ENCODE data around the gene P3H4. TPM values are rescaled to one million over a fixed set of nuclear protein-coding genes. Genes with fewer than 3 reads are reported as not detected.
A peak's percentile ranks its signal among the peaks of the same experiment; 100 is the strongest.
"Not testable (repeated sequence)": the region's sequence is repeated elsewhere in the genome, so short reads cannot be mapped to it uniquely, and the experiment has no call there.

P3H4 gene
- total RNA-seq, 3 donors from 2014 or later, result 10.7 to 14.0 (median 12.1) TPM

- DNase-seq, result no peak
- Histone ChIP-seq H3K36me3 (ENCODE audit: low read depth) (no peaks in the 10 kb centered on the region), H3K4me3 (no peak overlapping the region), H3K9me3 (no peaks in the 10 kb centered on the region), H3K4me1 (ENCODE audit: low read depth) (peaks cover 57% of the 10 kb centered on the region)
- no peak for TF ChIP-seq CTCF (IDR thresholded peaks at IDR 0.05)
- intact Hi-C loops (cut with DNase I, micrococcal nuclease), result no loop called here
- ATAC-seq, result no peak
Observed at GRCh38 chr17:41781404-41782110, 30.2 kb downstream of the P3H4 start.

GRCh38 chr17:41779954-41780353 is 31.8 kb downstream of the P3H4 start:
- ATAC-seq (no peak), DNase-seq (no peak)
- Histone ChIP-seq H3K4me1 (ENCODE audit: low read depth) (peaks cover 73% of the 10 kb centered on the region), H3K36me3 (ENCODE audit: low read depth) (no peaks in the 10 kb centered on the region), H3K4me3 (no peak overlapping the region), H3K9me3 (no peaks in the 10 kb centered on the region)
- TF ChIP-seq CTCF (IDR thresholded peaks at IDR 0.05), result no peak
- intact Hi-C loops (cut with DNase I, micrococcal nuclease), result no loop called here

GRCh38 chr17:41777574-41778188 is 34.1 kb downstream of the P3H4 start:
- no peak for TF ChIP-seq CTCF (IDR thresholded peaks at IDR 0.05)
- DNase-seq (peak; percentile 71 to 77 (median 76)), ATAC-seq (peak; percentile 38)
- Histone ChIP-seq H3K4me1 (ENCODE audit: low read depth) (peaks cover 81% of the 10 kb centered on the region), H3K4me3 (no peak overlapping the region), H3K36me3 (ENCODE audit: low read depth) (no peaks in the 10 kb centered on the region), H3K9me3 (no peaks in the 10 kb centered on the region)
- intact Hi-C loops (cut with DNase I, micrococcal nuclease), result no loop called here

GRCh38 chr17:41777157-41777573 is 34.6 kb downstream of the P3H4 start:
- H3K9me3 ChIP-seq, result no peaks in the 10 kb centered on the region
- H3K36me3 ChIP-seq (ENCODE audit: low read depth), result no peaks in the 10 kb centered on the region
- H3K4me1 ChIP-seq (ENCODE audit: low read depth), result peaks cover 80% of the 10 kb centered on the region
- peak; percentile 2 for ATAC-seq
- DNase-seq, result peak in 1 of 3 donors; percentile 58
- no peak overlapping the region for H3K4me3 ChIP-seq
- intact Hi-C loops (cut with DNase I, micrococcal nuclease), result no loop called here
- TF ChIP-seq CTCF (IDR thresholded peaks at IDR 0.05), result no peak

- ATAC-seq; DNase-seq; H3K4me3 ChIP-seq; H3K36me3 ChIP-seq (ENCODE audit: low read depth); H3K9me3 ChIP-seq; intact Hi-C loops (cut with DNase I, micrococcal nuclease): not testable (repeated sequence)
- H3K4me1 ChIP-seq (ENCODE audit: low read depth), result peaks cover 87% of the 10 kb centered on the region
Observed at GRCh38 chr17:41776262-41776900, 35.4 kb downstream of the P3H4 start.
